Esophagus squamous epithelium (tissue), 5 donors: ENCODE results near the gene SALL1. TPM values are rescaled to one million over a fixed set of nuclear protein-coding genes. Genes with fewer than 3 reads are reported as not detected.

Experiments used
- DNase-seq: peaks from one replicate; lab custom pipeline; 2025; lab: John Stamatoyannopoulos, UW
- H3K27ac ChIP-seq, 4 donors: fragments of 200-600 bp; sonication (generic); one replicate each; pipeline ENCODE4 v1.5.1; 2016 to 2019; ENCODE audit warnings: mild to moderate bottlenecking in 1 of 4
- H3K27me3 ChIP-seq, 4 donors: fragments of 200-600 bp; sonication (generic); 1 replicate in 3 of 4; 2 replicates in 1 of 4; pipeline versions ENCODE4 v1.5.1 to v1.6.0; 2017 to 2021; ENCODE audit warnings: antibody characterized with exemption in 1 of 4
- H3K36me3 ChIP-seq, 3 donors: fragments of 200-600 bp; sonication (generic); one replicate each; pipeline ENCODE4 v1.5.1; 2016 to 2019
- H3K4me1 ChIP-seq, 3 donors: fragments of 200-600 bp; sonication (generic); one replicate each; pipeline ENCODE4 v1.5.1; 2017 to 2019
- H3K4me3 ChIP-seq, 4 donors: fragments of 200-600 bp; sonication (generic); 1 replicate in 3 of 4; 2 replicates in 1 of 4; pipeline ENCODE4 v1.5.1; 2016 to 2019; ENCODE audit warnings: mild to moderate bottlenecking in 2 of 4, moderate library complexity in 1 of 4
- H3K9me3 ChIP-seq, 3 donors: fragments of 200-600 bp; sonication (generic); one replicate each; pipeline ENCODE4 v1.5.1; 2016 to 2019
- POLR2A ChIP-seq, 4 donors: fragments of 450-650 bp; IDR thresholded peaks; one replicate each; pipeline ENCODE4 v1.6.1; 2017; ENCODE audit warnings: antibody characterized with exemption in 4 of 4, mild to moderate bottlenecking in 4 of 4, moderate library complexity in 3 of 4
- WGBS, 2 donors: methylation state at CpG; one replicate each; pipeline ENCODE4 v1.1.5; 2018; 5-methylcytosine and 5-hydroxymethylcytosine counted together
- intact Hi-C: fragments of 100-400 bp; cut with DNase I; formaldehyde crosslinking; loops from one replicate; pipeline ENCODE4 v1.15.0; 2022
- total RNA-seq, 4 donors: library from RNA; depleted of rRNA; stranded (reverse); fragments of >200 nt; gene quantifications; one replicate each; pipeline ENCODE4 v1.1.0, GENCODE V29; 2016
- TF ChIP-seq, protein P1 (sequence below), 6 experiments: fragments of 450-650 bp in 4 of 6; fragments of 200-600 bp in 2 of 6; sonication (generic) in 2 of 6; IDR thresholded peaks; one replicate each; pipeline ENCODE4 v1.5.1; 2016 to 2019; ENCODE audit warnings: antibody characterized with exemption in 6 of 6, mild to moderate bottlenecking in 4 of 6, moderate library complexity in 4 of 6
- donor health status: DM: yes; HTN: yes; CAD: no.

The SALL1 gene
- total RNA-seq, 4 donors from 2014 or later, result 0.04 to 0.95 TPM; not detected in 2

DNA sequence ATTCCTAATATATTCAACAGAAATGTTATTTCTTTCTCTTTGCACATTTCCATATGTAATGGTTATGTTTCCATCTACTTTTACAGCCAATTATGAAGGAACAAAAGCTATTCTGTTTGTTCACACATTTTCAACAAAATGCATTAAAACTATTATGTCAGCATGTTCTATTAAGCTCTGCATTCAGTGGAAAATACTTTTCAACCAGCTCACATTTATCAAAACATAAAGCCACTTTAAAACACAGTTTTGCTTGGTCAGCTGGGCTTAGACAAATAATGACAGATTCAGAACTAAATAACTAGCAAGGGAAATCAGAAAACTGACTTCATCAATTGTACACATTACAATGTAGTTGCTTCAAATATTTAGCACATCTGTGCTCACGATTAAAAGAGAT, 6.9 kb downstream of the SALL1 start:
- no peak for DNase-seq
- H3K4me3 ChIP-seq, result no peak overlapping the region
- 39 to 41% methylated on average over 1 of the region's 1 CpG for WGBS, 2 donors

GRCh38 chr16:51143196-51143977, 7.7 kb downstream of the SALL1 start:
- no peak for TF ChIP-seq POLR2A (IDR thresholded peaks at IDR 0.05)
- TF ChIP-seq, protein P1, sequence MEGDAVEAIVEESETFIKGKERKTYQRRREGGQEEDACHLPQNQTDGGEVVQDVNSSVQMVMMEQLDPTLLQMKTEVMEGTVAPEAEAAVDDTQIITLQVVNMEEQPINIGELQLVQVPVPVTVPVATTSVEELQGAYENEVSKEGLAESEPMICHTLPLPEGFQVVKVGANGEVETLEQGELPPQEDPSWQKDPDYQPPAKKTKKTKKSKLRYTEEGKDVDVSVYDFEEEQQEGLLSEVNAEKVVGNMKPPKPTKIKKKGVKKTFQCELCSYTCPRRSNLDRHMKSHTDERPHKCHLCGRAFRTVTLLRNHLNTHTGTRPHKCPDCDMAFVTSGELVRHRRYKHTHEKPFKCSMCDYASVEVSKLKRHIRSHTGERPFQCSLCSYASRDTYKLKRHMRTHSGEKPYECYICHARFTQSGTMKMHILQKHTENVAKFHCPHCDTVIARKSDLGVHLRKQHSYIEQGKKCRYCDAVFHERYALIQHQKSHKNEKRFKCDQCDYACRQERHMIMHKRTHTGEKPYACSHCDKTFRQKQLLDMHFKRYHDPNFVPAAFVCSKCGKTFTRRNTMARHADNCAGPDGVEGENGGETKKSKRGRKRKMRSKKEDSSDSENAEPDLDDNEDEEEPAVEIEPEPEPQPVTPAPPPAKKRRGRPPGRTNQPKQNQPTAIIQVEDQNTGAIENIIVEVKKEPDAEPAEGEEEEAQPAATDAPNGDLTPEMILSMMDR (IDR thresholded peaks at IDR 0.05), result no peak
- intact Hi-C loops, result no loop called here
- DNase-seq, result no peak
- Histone ChIP-seq H3K27me3 (peaks cover 0 to 86% (median 0%) of the 10 kb centered on the region in 4 donors), H3K4me3 (no peak overlapping the region), H3K27ac (no peak overlapping the region), H3K36me3 (no peaks in the 10 kb centered on the region), H3K4me1 (no peaks in the 10 kb centered on the region), H3K9me3 (no peaks in the 10 kb centered on the region)
- WGBS, 2 donors, result 34 to 61% methylated on average over 5 of the region's 5 CpGs

More for the DNA sequence above, 6.9 kb downstream of the SALL1 start:
- Histone ChIP-seq H3K9me3 (no peaks in the 10 kb centered on the region), H3K27me3 (peaks cover 0 to 94% (median under 1%) of the 10 kb centered on the region in 4 donors), H3K36me3 (no peaks in the 10 kb centered on the region), H3K4me1 (no peaks in the 10 kb centered on the region), H3K27ac (no peak overlapping the region)
- intact Hi-C loops, result no loop called here
- no peak for TF ChIP-seq POLR2A (IDR thresholded peaks at IDR 0.05)
- TF ChIP-seq, protein P1 (IDR thresholded peaks at IDR 0.05), result no peak

- intact Hi-C loops, result no loop called here
- Histone ChIP-seq H3K4me3 (no peak overlapping the region), H3K4me1 (no peaks in the 10 kb centered on the region), H3K36me3 (no peaks in the 10 kb centered on the region), H3K27ac (no peak overlapping the region), H3K9me3 (no peaks in the 10 kb centered on the region), H3K27me3 (peaks cover 0 to 80% (median 0%) of the 10 kb centered on the region in 4 donors)
- WGBS, 2 donors, result 79 to 90% methylated on average over 7 to 13 of the region's 21 CpGs
- TF ChIP-seq, protein P1 (IDR thresholded peaks at IDR 0.05), result no peak
- no peak for TF ChIP-seq POLR2A (IDR thresholded peaks at IDR 0.05)
- DNase-seq, result no peak
Observed at GRCh38 chr16:51141541-51141940, 9.5 kb downstream of the SALL1 start.

- Histone ChIP-seq H3K4me3 (no peak overlapping the region), H3K27ac (no peak overlapping the region), H3K27me3 (peaks cover 0 to 79% (median 0%) of the 10 kb centered on the region in 4 donors), H3K9me3 (no peaks in the 10 kb centered on the region), H3K4me1 (no peaks in the 10 kb centered on the region), H3K36me3 (no peaks in the 10 kb centered on the region)
- DNase-seq, result no peak
- intact Hi-C loops, result no loop called here
- no peak for TF ChIP-seq POLR2A (IDR thresholded peaks at IDR 0.05)
- TF ChIP-seq, protein P1 (IDR thresholded peaks at IDR 0.05), result no peak
- 81 to 89% methylated on average over 9 of the region's 9 CpGs for WGBS, 2 donors
Observed at GRCh38 chr16:51141106-51141505, 10.0 kb downstream of the SALL1 start.

- Histone ChIP-seq H3K4me1 (no peaks in the 10 kb centered on the region), H3K9me3 (no peaks in the 10 kb centered on the region), H3K27me3 (peaks cover 0 to 79% (median 0%) of the 10 kb centered on the region in 4 donors), H3K36me3 (no peaks in the 10 kb centered on the region), H3K4me3 (no peak overlapping the region), H3K27ac (no peak overlapping the region)
- intact Hi-C loops, result no loop called here
- TF ChIP-seq, protein P1 (IDR thresholded peaks at IDR 0.05), result no peak
- no peak for TF ChIP-seq POLR2A (IDR thresholded peaks at IDR 0.05)
- 95% methylated on average over 7 of the region's 15 CpGs; no CpG with 5 or more reads in 1 of the 2 donors for WGBS, 2 donors
- no peak for DNase-seq
Observed at GRCh38 chr16:51140112-51140511, 11.0 kb downstream of the SALL1 start.
